GM18520 (cell line): Measurements from ENCODE around the gene TSSC4.

Experiments used
- ATAC-seq: cut with Tn5 transposase; IDR thresholded peaks from one replicate; pipeline ENCODE4 v1.9.1; 2021; ENCODE audit not compliant: unreplicated experiment

Gene TSSC4

GRCh38 chr11:2398664-2399355 lies 1.7 kb upstream of the TSSC4 start:
- no peak for ATAC-seq

DNA sequence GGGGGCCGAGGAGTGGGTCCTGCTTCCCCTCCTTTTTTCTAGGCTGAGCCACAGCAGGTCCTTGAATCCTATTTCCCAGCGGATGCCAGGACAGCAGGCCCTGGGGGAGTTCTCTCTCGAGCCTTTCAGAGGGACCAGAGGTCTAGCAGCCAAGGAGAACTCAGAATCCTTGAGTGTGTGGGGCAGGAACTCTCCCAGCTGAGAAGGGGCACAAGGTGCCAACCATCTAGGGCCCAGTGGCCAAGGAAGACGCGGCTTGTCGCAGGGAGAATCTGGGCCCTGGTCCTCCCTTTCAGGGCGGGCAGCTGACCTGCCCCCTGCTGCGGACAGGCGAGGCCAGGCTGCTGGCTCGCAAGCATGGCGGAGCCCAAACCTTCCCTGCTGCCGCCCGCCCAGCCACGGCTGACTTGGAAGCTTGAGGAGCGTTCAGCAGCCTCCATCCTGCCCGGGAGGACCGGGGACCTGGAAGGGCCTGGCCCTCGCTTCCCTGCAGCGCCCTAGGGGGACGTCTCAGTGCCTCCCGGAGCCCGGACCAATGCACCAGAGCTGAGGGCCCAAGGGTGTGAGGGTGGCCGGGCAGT lies 972 bp upstream of the TSSC4 start:
- ATAC-seq: no peak

DNA sequence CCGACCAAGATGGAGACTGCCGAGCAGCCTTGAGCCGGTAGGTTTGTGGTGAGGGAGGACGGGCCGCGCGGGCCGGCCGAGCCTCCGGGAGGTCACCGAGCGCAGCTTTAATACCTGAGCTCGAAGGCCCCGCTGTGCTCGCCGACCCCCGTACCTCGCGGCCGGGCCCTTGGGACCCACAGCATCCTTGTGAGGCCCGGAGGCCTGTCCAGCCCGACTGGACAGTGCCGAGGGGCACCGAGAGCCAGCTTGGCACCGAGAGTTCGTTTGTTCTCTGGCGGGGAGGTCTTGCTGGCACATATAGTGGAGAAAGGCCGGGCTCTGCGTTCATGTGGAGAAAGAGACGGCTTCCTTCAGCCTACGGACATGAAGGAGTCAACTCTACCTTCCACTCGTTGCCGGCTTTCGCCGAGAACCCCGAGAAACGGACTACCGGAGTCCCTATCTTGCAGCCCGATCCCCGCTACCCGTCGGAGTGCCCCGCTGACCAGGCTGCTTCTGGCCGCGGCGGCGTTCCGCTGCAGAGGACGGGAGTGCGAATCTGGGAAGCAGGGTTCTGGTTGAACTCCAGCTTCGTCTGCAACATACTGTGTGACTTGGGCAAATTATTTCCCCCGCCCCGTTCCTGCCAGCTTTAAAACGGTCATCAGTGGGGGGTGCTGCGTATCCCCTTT lies 349 bp downstream of the TSSC4 start:
- no peak for ATAC-seq

GRCh38 chr11:2401436-2401984 lies 960 bp downstream of the TSSC4 start:
- ATAC-seq: no peak

DNA sequence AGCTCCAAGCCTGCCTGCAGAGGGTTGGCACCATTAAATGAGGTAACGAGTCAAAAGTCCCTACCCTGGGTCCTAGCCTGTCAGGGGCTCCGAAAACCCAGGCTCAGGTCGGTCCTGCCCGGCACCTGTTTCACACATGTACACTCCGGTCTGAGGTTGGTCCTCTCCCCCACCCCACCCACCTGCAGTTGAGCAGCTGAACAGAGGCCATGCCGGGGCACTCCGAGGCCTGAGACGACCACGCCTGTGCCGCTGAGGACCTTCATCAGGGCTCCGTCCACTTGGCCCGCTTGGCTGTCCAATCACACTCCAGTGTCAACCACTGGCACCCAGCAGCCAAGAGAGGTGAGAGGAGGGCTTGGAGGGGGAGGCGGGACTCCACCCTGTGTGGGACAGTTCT lies 1.6 kb downstream of the TSSC4 start:
- ATAC-seq: no peak

GRCh38 chr11:2402890-2403645 lies 2.5 kb downstream of the TSSC4 start:
- ATAC-seq: no peak

GRCh38 chr11:2404735-2405196 lies 4.2 kb downstream of the TSSC4 start:
- no peak for ATAC-seq

GRCh38 chr11:2406451-2406850 lies 5.9 kb downstream of the TSSC4 start:
- ATAC-seq: no peak

DNA sequence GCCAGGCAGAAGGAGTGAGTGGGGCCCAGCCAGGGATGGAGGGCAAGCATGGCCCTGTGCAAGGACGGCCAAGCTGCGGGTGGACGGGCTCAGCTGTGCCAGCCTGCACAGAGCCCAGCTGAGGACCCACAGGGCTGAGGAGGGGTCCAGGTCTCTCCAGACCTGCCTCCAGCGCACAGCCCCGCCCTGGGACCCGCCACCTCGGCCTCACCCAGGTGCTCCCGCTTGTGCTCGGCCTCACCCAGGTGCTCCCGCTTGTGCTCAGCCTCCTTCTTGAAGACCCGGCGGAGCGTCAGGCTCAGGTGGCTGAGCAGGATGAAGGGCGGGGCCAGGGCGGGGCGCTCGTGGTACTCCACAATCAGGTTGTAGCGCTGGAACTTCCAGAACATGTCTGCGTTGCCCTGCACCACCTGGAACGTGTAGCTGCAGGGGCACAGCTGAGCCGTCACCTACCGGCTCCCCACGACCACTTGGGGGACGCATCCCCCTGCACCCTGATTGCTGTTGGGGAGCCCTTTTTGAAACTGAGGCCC lies 6.4 kb downstream of the TSSC4 start:
- no peak for ATAC-seq

GRCh38 chr11:2408671-2409070 lies 8.1 kb downstream of the TSSC4 start:
- ATAC-seq: no peak

DNA sequence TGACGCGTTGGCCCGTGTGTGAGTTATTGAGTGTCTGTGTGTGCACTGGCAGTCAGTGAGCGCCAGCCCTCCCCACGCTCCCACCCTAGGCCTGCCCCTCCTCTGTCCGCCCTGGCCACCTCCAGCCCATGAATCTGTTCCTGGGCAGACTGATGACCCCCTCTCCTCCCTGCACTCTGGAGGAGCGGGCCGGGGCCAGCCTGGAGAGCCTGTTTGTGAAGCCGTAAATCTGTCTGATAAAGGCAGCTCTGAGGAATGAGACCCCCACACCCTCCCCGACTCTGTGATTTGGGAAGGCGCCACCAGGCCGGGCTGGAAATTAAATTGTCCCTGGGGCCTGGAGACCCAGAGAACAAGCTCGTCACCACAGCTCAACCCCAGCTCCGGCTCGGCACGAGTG lies 8.6 kb downstream of the TSSC4 start:
- ATAC-seq: no peak

- ATAC-seq: no peak
Observed at GRCh38 chr11:2409611-2410468, 9.3 kb downstream of the TSSC4 start.

DNA sequence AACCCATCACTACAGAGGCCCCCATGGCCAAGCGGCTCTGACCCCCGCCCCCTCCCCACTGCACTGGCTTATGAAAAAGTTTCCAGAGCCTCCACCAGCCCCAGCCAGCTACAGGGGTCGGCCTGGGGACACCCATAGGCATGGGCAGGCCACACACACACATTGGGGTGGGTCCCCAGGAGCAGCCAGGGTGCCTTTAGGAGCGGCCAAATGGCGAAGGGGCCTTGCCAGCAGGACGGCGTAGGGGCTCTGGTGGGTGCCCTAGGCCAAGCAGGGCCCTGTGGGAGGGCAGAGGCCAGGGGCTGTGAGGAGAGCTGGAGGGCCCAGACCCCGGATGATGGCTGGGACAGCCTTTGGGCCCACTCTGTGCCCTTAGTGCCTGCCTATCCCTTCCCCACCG lies 10.1 kb downstream of the TSSC4 start:
- no peak for ATAC-seq

DNA sequence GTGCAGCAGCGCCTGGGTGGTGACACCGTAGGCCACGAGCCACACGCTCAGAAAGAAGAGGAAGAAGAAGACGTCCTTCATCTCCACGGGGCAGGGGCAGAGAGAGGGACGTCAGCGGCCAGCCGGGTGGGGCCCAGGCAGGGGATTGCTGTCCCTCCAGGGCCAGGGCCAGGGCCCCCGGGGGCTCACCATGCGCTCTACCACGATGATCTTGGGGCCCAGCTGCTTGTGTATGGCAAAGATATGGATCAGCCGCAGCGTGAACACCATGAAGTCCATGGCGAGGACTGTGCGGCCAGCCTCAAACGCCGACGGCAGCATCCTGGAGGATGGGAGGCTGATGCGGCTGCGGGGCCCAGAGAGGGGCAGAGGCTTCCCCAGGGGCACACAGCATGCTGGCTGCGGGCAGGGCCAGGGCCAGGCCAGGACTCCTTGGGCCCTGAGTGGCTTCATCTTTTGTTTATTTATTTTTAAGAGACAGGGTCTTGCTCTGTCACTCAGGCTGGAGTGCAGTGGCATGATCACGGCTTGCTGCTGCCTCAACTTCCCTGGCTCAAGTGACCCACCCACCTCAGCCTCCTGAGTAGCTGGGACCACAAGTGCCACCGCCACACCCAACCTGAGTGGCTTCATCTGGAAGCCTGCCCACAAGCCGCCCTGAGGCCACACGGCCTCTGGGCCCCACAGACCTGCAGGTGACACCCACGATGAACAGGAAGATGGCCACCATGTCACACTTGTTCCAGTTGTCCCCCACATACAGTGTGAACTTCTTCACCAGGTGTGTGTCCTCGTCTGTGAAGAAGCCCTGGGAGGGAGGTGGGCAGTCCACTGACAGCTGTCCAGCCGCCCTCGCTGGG lies 11.1 kb downstream of the TSSC4 start:
- no peak for ATAC-seq

- no peak for ATAC-seq
Observed at GRCh38 chr11:2412323-2412722, 11.8 kb downstream of the TSSC4 start.

DNA sequence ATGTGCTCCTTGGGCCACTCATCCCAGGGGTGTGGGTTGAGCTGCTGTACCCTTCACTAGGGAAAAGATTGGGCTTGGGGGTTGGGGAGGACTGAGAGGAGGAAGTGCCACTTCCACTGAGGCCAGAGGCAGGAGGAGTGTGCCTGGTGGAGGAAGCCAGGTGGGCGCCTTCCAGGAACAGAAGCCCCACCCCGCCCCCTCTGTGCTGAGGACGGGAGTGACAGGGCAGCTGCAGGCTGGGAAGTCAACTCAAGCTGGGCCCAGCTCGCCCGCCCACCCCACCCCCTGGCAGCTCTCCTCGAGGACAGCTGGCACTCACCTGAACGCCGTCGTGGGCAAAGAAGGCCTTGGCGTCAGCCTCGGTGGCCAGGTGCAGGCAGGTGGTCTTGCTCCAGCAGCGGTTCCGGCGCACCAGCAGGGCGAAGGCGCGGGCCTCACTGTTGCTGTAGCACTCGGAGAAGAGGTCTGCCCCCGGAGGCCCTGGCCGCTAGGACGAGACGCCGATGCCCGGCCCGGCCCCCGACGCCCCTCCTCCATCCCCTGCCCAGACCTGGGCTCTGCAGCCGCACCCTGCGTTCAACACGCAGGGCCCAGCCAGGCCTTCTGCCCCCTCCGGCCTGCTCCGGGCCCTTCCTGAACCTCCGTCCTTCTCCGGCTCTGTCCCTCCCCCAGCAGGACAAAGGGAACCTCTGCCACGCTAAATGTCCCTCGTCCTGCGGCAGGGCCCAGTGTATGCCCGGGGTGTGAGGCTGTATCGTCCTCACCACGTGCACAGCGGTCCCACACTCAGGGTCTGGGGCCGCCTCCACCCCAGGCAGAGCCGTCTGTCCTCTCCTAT lies 13.4 kb downstream of the TSSC4 start:
- ATAC-seq: no peak

DNA sequence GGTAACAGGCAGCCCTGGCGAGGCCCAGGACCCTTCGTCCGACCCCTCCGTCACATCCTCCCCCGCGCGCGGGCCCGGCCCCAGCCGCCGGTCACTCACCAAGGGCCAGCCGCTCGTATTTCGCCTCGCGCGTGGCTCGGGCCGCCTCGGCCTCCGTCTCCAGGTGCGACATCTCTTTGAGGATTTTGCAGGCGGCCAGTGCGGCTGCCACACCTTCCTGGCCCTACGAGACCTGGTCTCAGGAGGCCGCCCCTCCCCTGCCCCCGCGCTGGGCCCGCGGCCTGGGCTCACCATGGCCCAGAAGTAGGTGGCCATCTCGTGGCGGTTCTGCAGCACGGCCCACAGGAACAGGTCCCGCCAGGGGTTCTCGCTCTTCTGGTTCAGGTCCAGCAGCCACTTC lies 14.1 kb downstream of the TSSC4 start:
- no peak for ATAC-seq

DNA sequence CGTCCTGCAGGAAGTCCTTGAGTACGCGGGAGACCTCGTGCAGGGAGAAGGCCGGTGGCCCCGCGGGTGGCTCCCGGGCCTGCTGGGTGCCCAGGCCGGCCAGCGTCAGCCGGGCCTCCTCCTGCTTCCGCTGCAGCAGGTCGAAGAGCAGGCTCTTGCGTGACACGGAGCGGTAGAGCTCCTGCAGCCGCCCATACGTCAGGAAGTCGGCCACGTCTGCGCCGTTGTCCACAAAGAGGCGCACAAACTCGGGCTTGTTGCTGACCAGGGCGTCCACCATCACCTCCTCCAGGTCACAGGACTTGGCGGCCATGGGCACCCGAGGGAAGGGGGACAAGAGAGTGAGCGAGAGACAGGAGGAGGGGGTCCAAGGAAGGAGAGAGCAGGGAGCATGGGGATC lies 14.6 kb downstream of the TSSC4 start:
- no peak for ATAC-seq
